GM21526 (cell line): ENCODE data around the gene DFFB.
"Not testable (repeated sequence)": the region's sequence is repeated elsewhere in the genome, so short reads cannot be mapped to it uniquely, and the experiment has no call there.

ENCODE experiments used
- ATAC-seq: cut with Tn5 transposase; IDR thresholded peaks from one replicate; pipeline ENCODE4 v1.9.1; 2021; ENCODE audit warnings: moderate library complexity; ENCODE audit not compliant: unreplicated experiment, low FRiP score

DFFB gene

DNA sequence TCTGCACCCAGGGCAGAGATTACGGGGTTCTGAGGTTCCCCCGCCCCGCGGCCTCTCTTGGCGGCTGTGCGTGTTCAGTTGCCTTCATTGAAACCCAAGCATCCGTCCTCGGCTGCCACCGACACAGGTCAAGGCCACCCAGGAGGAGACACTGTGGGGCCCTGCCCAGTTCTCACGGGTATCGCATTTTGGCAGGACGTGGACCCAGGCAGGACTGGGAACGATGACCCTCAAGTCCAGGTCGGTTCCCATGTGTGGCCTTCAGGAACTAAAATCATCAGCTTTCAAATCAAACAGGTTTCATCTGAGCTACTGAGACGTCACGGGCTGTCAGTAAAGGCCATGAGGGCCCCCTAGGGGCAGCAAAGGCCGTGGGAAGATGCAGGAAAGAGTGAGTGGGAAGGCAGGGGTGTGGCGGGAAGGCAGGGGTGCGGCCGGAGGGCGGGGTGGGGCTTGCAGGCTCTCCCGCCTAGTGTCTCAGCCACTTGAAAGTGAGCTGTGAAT lies 49.8 kb downstream of the DFFB start:
- no peak for ATAC-seq

GRCh38 chr1:3907621-3908165 lies 50.4 kb downstream of the DFFB start:
- no peak for ATAC-seq

DNA sequence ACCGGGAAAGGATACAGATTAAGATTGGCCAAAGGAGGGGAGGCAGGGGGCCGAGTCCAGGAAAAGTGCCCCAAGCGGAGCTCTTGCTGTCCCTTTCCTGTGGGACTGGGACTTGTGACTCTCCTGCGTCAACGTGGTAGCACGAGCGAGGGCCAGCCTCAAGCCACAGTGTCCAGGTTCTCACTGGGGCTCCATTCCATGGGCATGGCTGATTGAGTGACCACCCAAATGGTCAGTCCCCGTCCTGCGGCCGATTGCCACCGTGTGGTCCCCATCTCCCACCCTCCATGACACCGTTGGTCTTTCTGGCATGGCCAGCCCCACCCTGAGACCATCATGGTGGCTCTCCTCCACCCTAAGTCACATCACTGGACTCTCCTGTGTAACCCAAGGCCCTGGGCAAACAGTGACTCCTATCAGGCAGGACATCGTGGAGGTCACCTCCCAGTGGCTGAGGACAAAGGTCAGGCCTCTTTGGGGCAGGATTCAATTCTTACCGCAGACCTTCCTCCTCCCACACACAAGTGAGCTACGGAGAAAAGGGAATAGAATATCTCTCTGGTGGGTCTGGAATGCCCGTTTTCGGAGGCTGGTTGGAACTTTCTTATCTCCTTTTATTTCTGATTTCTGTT lies 51.7 kb downstream of the DFFB start:
- ATAC-seq, result no peak

- ATAC-seq, result no peak
Observed at GRCh38 chr1:3909615-3910014, 52.3 kb downstream of the DFFB start.

DNA sequence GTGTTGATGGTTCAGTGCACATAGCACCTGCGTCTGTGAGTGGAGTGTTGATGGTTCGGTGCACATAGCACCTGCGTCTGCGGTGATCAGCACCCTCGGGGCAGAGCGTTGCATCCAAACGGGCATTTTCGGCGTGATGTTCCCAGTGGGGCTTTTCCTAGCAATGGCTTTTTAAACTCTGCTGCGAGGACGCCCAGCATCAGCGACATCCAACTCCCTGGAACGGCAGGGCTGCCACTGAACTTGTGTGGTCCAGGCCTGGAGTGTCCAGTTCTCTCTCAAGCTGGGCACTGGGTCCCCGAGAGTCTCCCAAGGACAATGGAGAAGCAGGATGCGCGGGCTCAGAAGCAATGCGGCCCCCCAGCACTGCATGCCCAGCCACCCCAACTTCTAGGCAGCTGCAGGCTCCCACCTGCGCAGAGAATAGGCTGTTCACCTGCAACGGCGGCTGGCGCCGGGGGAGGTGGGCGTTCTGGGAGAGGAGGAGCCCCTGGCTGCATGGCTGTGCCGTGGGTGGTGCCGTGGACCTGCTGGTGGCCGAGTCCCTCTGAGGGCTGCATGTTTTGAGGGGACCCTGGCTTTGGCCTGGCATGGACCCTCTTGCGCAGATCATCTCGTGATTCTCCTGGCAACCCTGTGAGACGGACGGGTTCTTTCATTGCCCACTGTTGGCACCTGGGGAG lies 52.9 kb downstream of the DFFB start:
- no peak for ATAC-seq

GRCh38 chr1:3910857-3911845 lies 53.9 kb downstream of the DFFB start:
- peak; percentile 69 for ATAC-seq

DNA sequence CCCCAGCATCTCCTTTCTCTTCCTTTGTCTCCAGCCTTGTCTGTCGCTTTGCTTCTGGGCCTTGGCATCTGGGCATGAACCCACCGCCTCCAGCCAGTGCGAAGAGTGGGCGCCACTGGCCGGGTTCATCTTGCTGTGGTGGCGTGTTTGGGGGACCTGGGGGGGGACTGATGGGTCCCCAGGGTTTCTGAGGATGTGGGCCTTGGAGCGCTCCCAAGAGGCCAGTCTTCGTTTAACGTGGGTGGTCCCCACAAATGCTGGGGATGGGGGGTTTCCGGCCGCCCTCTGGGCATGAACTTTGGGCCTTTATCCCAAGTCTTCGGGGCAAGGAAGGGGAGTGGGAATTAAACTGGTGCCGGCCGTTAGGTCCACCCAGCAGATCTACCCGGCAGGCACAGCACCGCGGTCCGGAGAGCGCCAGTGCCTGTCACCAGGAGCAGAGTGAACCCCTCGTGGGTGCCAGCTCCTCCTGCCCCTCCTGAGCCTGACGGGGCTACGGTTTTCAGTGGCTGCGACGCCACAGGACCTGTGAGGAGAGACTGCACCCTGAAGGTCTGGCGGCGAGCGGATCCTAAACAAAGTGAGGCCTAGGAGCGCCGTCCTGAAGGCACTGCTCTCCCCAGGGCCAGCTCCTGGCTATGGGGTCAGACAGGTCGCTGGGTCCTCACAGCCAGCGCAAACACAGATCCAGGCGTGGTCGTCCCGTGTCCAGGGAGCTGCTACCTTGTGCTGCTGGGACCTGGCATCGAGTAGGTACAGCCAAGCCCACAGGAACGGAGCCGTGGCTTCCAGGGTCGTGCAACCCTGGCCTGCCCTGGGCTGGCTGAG lies 54.9 kb downstream of the DFFB start:
- no peak for ATAC-seq

DNA sequence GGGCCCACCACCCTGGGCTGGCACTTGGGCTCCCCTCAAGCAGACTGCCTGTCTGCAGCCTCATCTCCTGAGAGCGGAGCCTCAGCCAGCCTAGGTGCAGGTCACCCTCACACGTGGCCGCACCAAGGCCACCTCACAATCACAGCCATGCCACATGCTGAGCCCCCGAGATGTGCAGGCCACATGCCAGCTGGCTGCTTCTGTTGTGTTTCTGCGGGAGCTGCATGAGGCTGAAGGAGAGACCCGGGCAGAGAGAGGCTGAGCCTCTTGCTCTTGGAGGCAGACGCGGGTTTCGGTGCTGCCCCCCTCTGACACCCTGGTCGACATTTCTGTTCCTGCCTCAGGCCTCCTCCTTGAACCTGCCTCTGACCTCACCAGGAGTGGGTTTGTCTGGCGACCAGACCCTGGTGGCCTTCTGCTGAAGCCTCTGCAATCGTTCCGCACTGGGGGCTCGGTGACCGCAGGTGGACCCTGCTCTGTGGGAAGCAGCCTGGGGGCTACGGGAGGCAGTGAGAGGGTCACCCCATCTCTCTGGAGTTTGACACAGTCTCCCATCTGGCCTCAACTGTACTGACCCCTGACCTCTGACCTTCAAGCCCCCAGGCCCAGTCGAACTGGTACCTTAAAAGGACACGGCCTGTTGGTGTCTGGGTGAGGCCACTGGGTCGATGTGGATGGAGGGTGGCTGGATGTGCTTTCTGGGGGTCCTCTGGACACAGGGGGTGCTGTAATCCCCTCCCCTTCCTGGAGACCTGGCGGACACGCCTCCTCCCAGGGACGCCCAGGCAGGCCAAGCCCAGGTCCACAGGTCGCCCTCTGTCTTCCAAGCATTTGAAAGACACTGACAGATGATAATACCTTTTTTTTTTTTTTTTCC lies 55.8 kb downstream of the DFFB start:
- no peak for ATAC-seq

- no peak for ATAC-seq
Observed at GRCh38 chr1:3914331-3914851, 57.1 kb downstream of the DFFB start.

DNA sequence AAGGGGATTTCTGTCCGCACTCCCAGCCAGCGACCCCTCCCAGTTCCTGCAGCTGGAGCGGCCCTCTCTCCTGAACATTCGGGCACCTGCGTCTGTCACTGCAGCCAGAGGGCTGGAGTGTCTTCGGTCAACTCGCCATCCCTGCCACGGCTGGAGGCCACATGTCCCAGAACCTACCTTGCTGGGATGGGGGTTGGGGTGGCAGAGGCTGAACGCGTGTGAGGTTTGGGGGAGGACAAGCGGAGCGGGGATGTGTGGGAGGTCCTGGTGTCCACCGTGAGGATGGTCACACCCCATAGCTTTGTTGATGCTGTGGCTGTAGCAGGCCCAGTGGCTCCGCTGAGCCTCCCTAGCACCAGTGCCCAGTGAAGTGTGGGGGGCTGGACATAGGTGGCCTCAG lies 57.6 kb downstream of the DFFB start:
- ATAC-seq, result no peak

GRCh38 chr1:3915551-3916121 lies 58.4 kb downstream of the DFFB start:
- ATAC-seq, result no peak

- ATAC-seq, result no peak
Observed at GRCh38 chr1:3917761-3918160, 60.5 kb downstream of the DFFB start.

- ATAC-seq, result not testable (repeated sequence)
Observed at GRCh38 chr1:3918359-3918758, 61.1 kb downstream of the DFFB start.

GRCh38 chr1:3918966-3919611 lies 61.8 kb downstream of the DFFB start:
- no peak for ATAC-seq

GRCh38 chr1:3919706-3920105 lies 62.4 kb downstream of the DFFB start:
- no peak for ATAC-seq

GRCh38 chr1:3921765-3922164 lies 64.5 kb downstream of the DFFB start:
- no peak for ATAC-seq

DNA sequence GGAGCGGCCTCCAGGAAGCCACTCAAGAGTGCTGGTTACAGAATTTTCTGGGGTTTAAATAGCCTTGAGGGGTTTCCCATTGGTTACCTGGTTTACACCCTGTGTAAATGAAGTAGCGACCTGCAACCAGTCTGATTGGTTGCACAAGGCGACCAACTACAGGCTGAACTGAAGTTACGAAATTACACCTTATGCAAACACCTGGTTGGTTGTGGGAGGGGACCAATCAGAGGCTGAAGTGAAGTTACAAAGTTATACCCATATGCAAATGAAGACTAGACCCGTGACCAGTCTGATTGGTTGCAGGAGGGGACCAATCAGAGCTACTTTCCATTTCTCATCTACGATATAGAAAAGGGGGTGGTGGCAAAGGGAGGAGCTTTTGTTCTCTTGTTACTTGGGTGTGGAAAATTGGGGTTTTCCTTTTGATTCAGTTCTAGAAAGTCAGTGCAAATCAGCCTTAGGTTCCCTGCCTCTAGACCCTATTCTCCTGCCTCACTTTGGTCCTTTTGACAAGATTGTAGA lies 65.0 kb downstream of the DFFB start:
- no peak for ATAC-seq

DNA sequence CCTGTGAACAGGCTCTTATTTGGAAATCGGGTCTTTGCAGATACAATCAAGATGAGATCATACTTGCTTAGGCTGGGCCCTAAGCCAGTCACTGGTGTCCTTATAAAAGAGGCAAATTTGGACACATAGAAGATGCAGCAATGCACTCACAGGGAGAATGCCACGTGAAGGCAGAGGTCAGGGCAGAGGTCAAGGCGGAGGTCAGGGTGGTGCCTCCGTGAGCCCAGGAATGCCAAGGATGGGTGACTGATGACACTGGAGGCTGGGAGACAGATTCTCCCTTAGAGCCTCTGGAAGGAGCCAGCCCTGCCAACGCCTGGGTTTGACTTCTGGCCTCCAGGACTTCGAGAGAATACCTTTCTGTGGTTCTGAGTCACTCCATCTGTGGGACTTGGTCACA lies 65.6 kb downstream of the DFFB start:
- ATAC-seq, result no peak
